Head of caudate nucleus (tissue), 42 donors: ENCODE data around the gene C17orf58.
"Not testable (repeated sequence)": the region's sequence is repeated elsewhere in the genome, so short reads cannot be mapped to it uniquely, and the experiment has no call there.

Source experiments
- DNase-seq, 42 donors: peaks; one replicate each; pipeline versions ENCODE4 v3.0.0 to v3.0.0-alpha.2; 2020 to 2021; ENCODE audit warnings: mixed read lengths in 7 of 42
- intact Hi-C: fragments of 100-400 bp; cut with DNase I; formaldehyde crosslinking; loops from one replicate; pipeline ENCODE4 v1.15.0; 2022

Gene C17orf58

GRCh38 chr17:68011199-68011665 is 15.0 kb upstream of the C17orf58 start:
- peak in 38 of 42 donors; percentile 18 to 88 (median 62) for DNase-seq
- intact Hi-C loops, result no loop called here

GRCh38 chr17:68006797-68007196 is 10.5 kb upstream of the C17orf58 start:
- no peak for DNase-seq
- intact Hi-C loops, result no loop called here

GRCh38 chr17:68004201-68004600 is 7.9 kb upstream of the C17orf58 start:
- intact Hi-C loops, result no loop called here
- no peak for DNase-seq

GRCh38 chr17:67999291-67999911 is 3.1 kb upstream of the C17orf58 start:
- intact Hi-C loops, result no loop called here
- DNase-seq, result no peak

GRCh38 chr17:67998466-67998865 is 2.2 kb upstream of the C17orf58 start:
- no peak for DNase-seq
- intact Hi-C loops, result no loop called here

GRCh38 chr17:67995570-67996263 is 552 bp downstream of the C17orf58 start:
- DNase-seq, result peak in 34 of 42 donors; percentile 20 to 67 (median 46)
- intact Hi-C loops, result no loop called here

- intact Hi-C loops, result no loop called here
- peak in 4 of 42 donors; percentile 12 to 54 (median 38) for DNase-seq
Measured at GRCh38 chr17:67994817-67995569, 1.3 kb downstream of the C17orf58 start.

GRCh38 chr17:67993998-67994361 is 2.3 kb downstream of the C17orf58 start:
- no peak for DNase-seq
- intact Hi-C loops, result loop anchor here (2.0 kb wide), 1 partner anchor 25 kb away; no protein-coding TSS in a partner anchor

GRCh38 chr17:67993153-67993997 is 2.9 kb downstream of the C17orf58 start:
- intact Hi-C loops, result loop anchor here (2.0 kb wide), 1 partner anchor 25 kb away; no protein-coding TSS in a partner anchor
- DNase-seq, result peak; percentile 20 to 91 (median 82)

GRCh38 chr17:67992548-67993152 is 3.6 kb downstream of the C17orf58 start:
- intact Hi-C loops, result loop anchor here (2.0 kb wide), 1 partner anchor 26 kb away; no protein-coding TSS in a partner anchor
- peak in 2 of 42 donors; percentile 10 to 12 for DNase-seq

GRCh38 chr17:67990909-67991308 is 5.4 kb downstream of the C17orf58 start:
- intact Hi-C loops, result no loop called here
- no peak for DNase-seq

GRCh38 chr17:67983383-67983688 is 12.9 kb downstream of the C17orf58 start:
- DNase-seq, result no peak
- intact Hi-C loops, result no loop called here

- intact Hi-C loops, result no loop called here
- peak in 3 of 42 donors; percentile 8 to 40 (median 18) for DNase-seq
Measured at GRCh38 chr17:67982686-67983382, 13.4 kb downstream of the C17orf58 start.

GRCh38 chr17:67982034-67982640 is 14.1 kb downstream of the C17orf58 start:
- intact Hi-C loops, result no loop called here
- DNase-seq, result peak in 5 of 42 donors; percentile 22 to 42 (median 30)

GRCh38 chr17:67980883-67981282 is 15.4 kb downstream of the C17orf58 start:
- peak in 2 of 42 donors; percentile 3 to 22 for DNase-seq
- intact Hi-C loops, result not testable (repeated sequence)

GRCh38 chr17:67980456-67980855 is 15.8 kb downstream of the C17orf58 start:
- DNase-seq, result peak in 2 of 42 donors; percentile 14 to 42
- intact Hi-C loops, result no loop called here

GRCh38 chr17:67976306-67976705 is 20.0 kb downstream of the C17orf58 start:
- DNase-seq, result peak in 3 of 42 donors; percentile 5 to 26 (median 12)
- intact Hi-C loops, result not testable (repeated sequence)
